ENCODE data around the gene SLC16A8.

DNA sequence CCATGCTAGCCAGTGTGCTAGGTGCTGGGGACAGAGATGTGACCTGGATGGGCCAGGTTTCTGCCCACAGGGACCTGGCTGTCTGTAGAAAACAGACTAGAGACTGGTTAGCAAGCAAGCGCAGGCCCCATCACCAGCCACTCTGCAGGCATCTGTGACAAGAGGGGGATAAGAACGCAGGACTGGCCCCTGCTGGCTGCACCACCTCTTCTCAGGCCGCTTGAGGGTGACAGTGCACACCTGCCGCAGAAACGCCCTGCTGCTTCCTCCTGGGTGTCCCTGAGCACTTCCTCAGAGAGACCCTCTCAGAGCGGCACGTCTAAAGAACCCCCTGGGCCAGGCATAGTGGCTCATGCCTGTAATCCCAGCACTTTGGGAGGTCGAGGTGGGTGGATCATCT lies 32.7 kb downstream of the SLC16A8 start:
- TF ChIP-seq, protein P1, sequence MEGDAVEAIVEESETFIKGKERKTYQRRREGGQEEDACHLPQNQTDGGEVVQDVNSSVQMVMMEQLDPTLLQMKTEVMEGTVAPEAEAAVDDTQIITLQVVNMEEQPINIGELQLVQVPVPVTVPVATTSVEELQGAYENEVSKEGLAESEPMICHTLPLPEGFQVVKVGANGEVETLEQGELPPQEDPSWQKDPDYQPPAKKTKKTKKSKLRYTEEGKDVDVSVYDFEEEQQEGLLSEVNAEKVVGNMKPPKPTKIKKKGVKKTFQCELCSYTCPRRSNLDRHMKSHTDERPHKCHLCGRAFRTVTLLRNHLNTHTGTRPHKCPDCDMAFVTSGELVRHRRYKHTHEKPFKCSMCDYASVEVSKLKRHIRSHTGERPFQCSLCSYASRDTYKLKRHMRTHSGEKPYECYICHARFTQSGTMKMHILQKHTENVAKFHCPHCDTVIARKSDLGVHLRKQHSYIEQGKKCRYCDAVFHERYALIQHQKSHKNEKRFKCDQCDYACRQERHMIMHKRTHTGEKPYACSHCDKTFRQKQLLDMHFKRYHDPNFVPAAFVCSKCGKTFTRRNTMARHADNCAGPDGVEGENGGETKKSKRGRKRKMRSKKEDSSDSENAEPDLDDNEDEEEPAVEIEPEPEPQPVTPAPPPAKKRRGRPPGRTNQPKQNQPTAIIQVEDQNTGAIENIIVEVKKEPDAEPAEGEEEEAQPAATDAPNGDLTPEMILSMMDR (IDR thresholded peaks at IDR 0.05) = no peak
- TF ChIP-seq EP300 (IDR thresholded peaks at IDR 0.05) = no peak
- no peak for TF ChIP-seq POLR2A (IDR thresholded peaks at IDR 0.05)
